ENCODE data around the gene MTURN.

- TF ChIP-seq CTCF (optimal IDR thresholded peaks at IDR 0.05 in 1 of 3, IDR thresholded peaks at IDR 0.05 in 1 of 3, conservative IDR thresholded peaks at IDR 0.05 in 1 of 3; ENCODE audit: extremely low read depth in 1 of 3, insufficient read depth in 2 of 3, low read length in 3 of 3) (no peak), EZH2 (IDR thresholded peaks at IDR 0.05; ENCODE audit: low read length) (no peak)
Observed at GRCh38 chr7:30112103-30112713, 22.6 kb upstream of the MTURN start.
